Adrenal gland (tissue), 12 donors: ENCODE measurements around the gene GGNBP2. TPM values are rescaled to one million over a fixed set of nuclear protein-coding genes. Genes with fewer than 3 reads are reported as not detected.

ENCODE experiments used
- DNase-seq, 7 donors: peaks; one replicate each; pipeline ENCODE4 v3.0.0-alpha.2; 2019 to 2020
- H3K27ac ChIP-seq, 5 donors: fragments of 200-600 bp; sonication (generic) in 4 of 5; 1 replicate in 3 of 5; 2 replicates in 2 of 5; pipeline versions ENCODE4 v1.5.1 to v1.8.0; 2016 to 2020; ENCODE audit warnings: mild to moderate bottlenecking in 1 of 5
- H3K27me3 ChIP-seq: fragments of 200-600 bp; 2 replicates; pipeline ENCODE4 v1.8.0; 2021
- H3K36me3 ChIP-seq, 2 donors: fragments of 200-600 bp; replicated peaks in 1 of 2; 1 replicate in 1 of 2; 2 replicates in 1 of 2; pipeline versions ENCODE4 v1.5.1 to v1.8.0; 2018 to 2022
- H3K4me1 ChIP-seq, 2 donors: fragments of 200-600 bp; replicated peaks in 1 of 2; 1 replicate in 1 of 2; 2 replicates in 1 of 2; pipeline versions ENCODE4 v1.5.1 to v1.8.0; 2018 to 2021
- H3K4me3 ChIP-seq, 4 donors: fragments of 200-600 bp; sonication (generic) in 3 of 4; one replicate each; pipeline ENCODE4 v1.5.1; 2016 to 2018
- H3K9me3 ChIP-seq, 3 donors: fragments of 200-600 bp; sonication (generic) in 1 of 3; replicated peaks in 1 of 3; 1 replicate in 2 of 3; 2 replicates in 1 of 3; pipeline versions ENCODE4 v1.5.1 to v1.8.0; 2016 to 2021
- CTCF ChIP-seq, 6 experiments: fragments of 450-650 bp in 4 of 6; fragments of 200-600 bp in 2 of 6; sonication (generic) in 1 of 6; IDR thresholded peaks; 1 replicate in 5 of 6; 2 replicates in 1 of 6; pipeline versions ENCODE4 v1.5.1 to v1.8.0; 2016 to 2021; ENCODE audit warnings: antibody characterized with exemption in 6 of 6, mild to moderate bottlenecking in 2 of 6, moderate library complexity in 1 of 6
- POLR2A ChIP-seq, 2 donors: fragments of 450-650 bp; IDR thresholded peaks; one replicate each; pipeline ENCODE4 v1.6.1; 2017; ENCODE audit warnings: antibody characterized with exemption in 2 of 2, mild to moderate bottlenecking in 2 of 2, moderate library complexity in 1 of 2
- WGBS, 4 donors: extraction: QIAGEN DNeasy Blood & Tissue Kit in 2 of 4; methylation state at CpG; one replicate each; pipeline versions ENCODE4 v1.1.5 to v1.1.7; 2013 to 2017; 5-methylcytosine and 5-hydroxymethylcytosine counted together
- intact Hi-C, 2 donors: fragments of 100-400 bp; cut with DNase I; formaldehyde crosslinking; loops; one replicate each; pipeline versions ENCODE4 v1.14.1 to v1.15.0; 2022 to 2023
- polyA plus RNA-seq, 3 donors: library from polyadenylated mRNA; stranded (reverse); fragments of 200-250 nt in 2 of 3; fragments of 350-450 nt in 1 of 3; fragmentation: Illumina TruSeq in 1 of 3; extraction: RNeasy Lipid Tissue Mini Kit (QIAGEN cat#74804) in 1 of 3; gene quantifications; one replicate each; pipeline ENCODE4 v1.2.3, GENCODE V29; 2013 to 2014
- total RNA-seq, 9 donors: library from RNA; depleted of rRNA in 4 of 9; stranded (reverse); fragments of >200 nt in 4 of 9; fragments of 120-200 nt in 1 of 9; fragmentation: NEBNext Ultra II Directional in 1 of 9; extraction: Animal tissue kit (Norgen Biotek cat#: 25700) in 1 of 9; gene quantifications; one replicate each; pipeline versions ENCODE4 v1.1.0 to v1.2.4, GENCODE V29; 2013 to 2023
- donor health status: healthy with polysubstance abuse.
- donor health status: Bipolar disorder and iron deficiency.
- donor health status: DM: yes; HTN: yes; CAD: no.
- donor health status: DM: no; HTN: no; CAD: no.
- donor health status: DM: no; HTN: no; CAD: no.
- donor health status: DM: yes; HTN: yes; CAD: no.

GGNBP2 gene
- total and polyA plus RNA-seq, 12 donors = 30.4 to 87.3 (median 60.4) TPM

DNA sequence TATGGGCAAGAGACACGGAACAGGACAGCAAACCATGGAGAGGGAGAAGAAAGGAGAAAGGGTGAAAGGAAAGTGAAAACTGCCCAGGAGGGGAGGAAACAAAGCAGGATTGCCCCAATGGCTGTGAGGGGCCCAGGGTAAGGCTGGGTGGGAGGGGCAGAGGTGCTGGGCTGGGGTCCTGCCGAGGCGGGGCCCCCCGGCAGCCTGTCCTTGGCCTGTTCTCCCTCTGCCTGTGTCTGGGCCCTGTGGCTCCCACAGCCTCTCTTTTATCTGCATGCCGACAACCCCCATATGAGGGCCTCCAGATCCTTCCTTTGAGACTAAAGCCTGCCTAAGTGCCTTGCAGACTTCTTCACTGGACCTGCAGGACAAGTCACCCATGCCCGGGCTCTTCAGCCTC lies 42.8 kb upstream of the GGNBP2 start:
- H3K27ac ChIP-seq = no peak overlapping the region
- 84 to 92% (median 88%) methylated on average over 6 of the region's 6 CpGs for WGBS, 4 donors
- no peaks in the 10 kb centered on the region for H3K4me1 ChIP-seq
- no peaks in the 10 kb centered on the region for H3K9me3 ChIP-seq
- H3K27me3 ChIP-seq = no peaks in the 10 kb centered on the region
- H3K4me3 ChIP-seq = no peak overlapping the region
- peaks cover 0 to 36% of the 10 kb centered on the region in 2 donors for H3K36me3 ChIP-seq
- intact Hi-C loops = no loop called here
- DNase-seq = no peak
- TF ChIP-seq CTCF (IDR thresholded peaks at IDR 0.05) (no peak), POLR2A (IDR thresholded peaks at IDR 0.05) (no peak)

- no peaks in the 10 kb centered on the region for H3K4me1 ChIP-seq
- H3K4me3 ChIP-seq = no peak overlapping the region
- TF ChIP-seq CTCF (IDR thresholded peaks at IDR 0.05) (no peak), POLR2A (IDR thresholded peaks at IDR 0.05) (no peak)
- H3K36me3 ChIP-seq = peaks cover 0 to 21% of the 10 kb centered on the region in 2 donors
- no peak for DNase-seq
- intact Hi-C loops = no loop called here
- 85 to 96% (median 92%) methylated on average over 4 to 7 of the region's 7 CpGs for WGBS, 4 donors
- no peaks in the 10 kb centered on the region for H3K9me3 ChIP-seq
- H3K27ac ChIP-seq = no peak overlapping the region
- no peaks in the 10 kb centered on the region for H3K27me3 ChIP-seq
These were observed 41.1 kb upstream of the GGNBP2 start for GRCh38 chr17:36503456-36504155.

- 98 to 100% (median 99%) methylated on average over 1 to 5 of the region's 5 CpGs for WGBS, 4 donors
- no peak for DNase-seq
- no peak for TF ChIP-seq POLR2A (IDR thresholded peaks at IDR 0.05)
- no peak for TF ChIP-seq CTCF (IDR thresholded peaks at IDR 0.05)
- Histone ChIP-seq H3K27me3 (no peaks in the 10 kb centered on the region), H3K27ac (no peak overlapping the region), H3K4me1 (no peaks in the 10 kb centered on the region), H3K9me3 (no peaks in the 10 kb centered on the region), H3K4me3 (no peak overlapping the region), H3K36me3 (peaks cover 0 to 16% of the 10 kb centered on the region in 2 donors)
- intact Hi-C loops = no loop called here
These were observed 40.6 kb upstream of the GGNBP2 start for GRCh38 chr17:36504156-36504545.

- no peak overlapping the region for H3K27ac ChIP-seq
- H3K36me3 ChIP-seq = peaks cover 0 to 14% of the 10 kb centered on the region in 2 donors
- no peaks in the 10 kb centered on the region for H3K27me3 ChIP-seq
- TF ChIP-seq CTCF (IDR thresholded peaks at IDR 0.05) = no peak
- TF ChIP-seq POLR2A (IDR thresholded peaks at IDR 0.05) = no peak
- intact Hi-C loops = no loop called here
- no peaks in the 10 kb centered on the region for H3K9me3 ChIP-seq
- DNase-seq = no peak
- H3K4me1 ChIP-seq = no peaks in the 10 kb centered on the region
- H3K4me3 ChIP-seq = no peak overlapping the region
- WGBS, 4 donors = 89 to 95% (median 95%) methylated on average over 6 to 8 of the region's 8 CpGs
These were observed 39.5 kb upstream of the GGNBP2 start for GRCh38 chr17:36505171-36505570.
